ENCODE data around the gene STK32B.
"Not testable (repeated sequence)": the region's sequence is repeated elsewhere in the genome, so short reads cannot be mapped to it uniquely, and the experiment has no call there.

Gene STK32B

GRCh38 chr4:5395781-5396180 is 344.5 kb downstream of the STK32B start:
- no peak for DNase-seq (ENCODE audit: low read depth in 2 of 2)

GRCh38 chr4:5398056-5398455 is 346.8 kb downstream of the STK32B start:
- DNase-seq (ENCODE audit: low read depth in 2 of 2) = no peak

GRCh38 chr4:5399124-5399523 is 347.8 kb downstream of the STK32B start:
- DNase-seq (ENCODE audit: low read depth in 2 of 2) = no peak

- no peak for DNase-seq (ENCODE audit: low read depth in 2 of 2)
Observed at GRCh38 chr4:5399790-5400421, 348.6 kb downstream of the STK32B start.

GRCh38 chr4:5403746-5404497 is 352.6 kb downstream of the STK32B start:
- DNase-seq (ENCODE audit: low read depth in 2 of 2) = no peak

- DNase-seq (ENCODE audit: low read depth in 2 of 2) = no peak
Observed at GRCh38 chr4:5409237-5409636, 358.0 kb downstream of the STK32B start.

GRCh38 chr4:5409972-5410618 is 358.8 kb downstream of the STK32B start:
- DNase-seq (ENCODE audit: low read depth in 2 of 2) = no peak

- DNase-seq (ENCODE audit: low read depth in 2 of 2) = no peak
Observed at GRCh38 chr4:5412296-5412695, 361.0 kb downstream of the STK32B start.

- DNase-seq (ENCODE audit: low read depth in 2 of 2) = no peak
Observed at GRCh38 chr4:5412751-5413150, 361.5 kb downstream of the STK32B start.

GRCh38 chr4:5416637-5417036 is 365.4 kb downstream of the STK32B start:
- no peak for DNase-seq (ENCODE audit: low read depth in 2 of 2)

- DNase-seq (ENCODE audit: low read depth in 2 of 2) = no peak
Observed at GRCh38 chr4:5420266-5420665, 369.0 kb downstream of the STK32B start.

GRCh38 chr4:5421416-5421815 is 370.1 kb downstream of the STK32B start:
- DNase-seq (ENCODE audit: low read depth in 2 of 2) = no peak

GRCh38 chr4:5422195-5422594 is 370.9 kb downstream of the STK32B start:
- DNase-seq (ENCODE audit: low read depth in 2 of 2) = no peak

GRCh38 chr4:5423670-5424069 is 372.4 kb downstream of the STK32B start:
- DNase-seq (ENCODE audit: low read depth in 2 of 2) = no peak

GRCh38 chr4:5424211-5424610 is 372.9 kb downstream of the STK32B start:
- no peak for DNase-seq (ENCODE audit: low read depth in 2 of 2)

GRCh38 chr4:5424901-5425300 is 373.6 kb downstream of the STK32B start:
- DNase-seq (ENCODE audit: low read depth in 2 of 2) = no peak

GRCh38 chr4:5429747-5430146 is 378.5 kb downstream of the STK32B start:
- no peak for DNase-seq (ENCODE audit: low read depth in 2 of 2)

- DNase-seq (ENCODE audit: low read depth in 2 of 2) = no peak
Observed at GRCh38 chr4:5433196-5433595, 381.9 kb downstream of the STK32B start.

GRCh38 chr4:5435201-5435600 is 383.9 kb downstream of the STK32B start:
- no peak for DNase-seq (ENCODE audit: low read depth in 2 of 2)

- no peak for DNase-seq (ENCODE audit: low read depth in 2 of 2)
Observed at GRCh38 chr4:5435823-5436222, 384.5 kb downstream of the STK32B start.

- not testable (repeated sequence) for DNase-seq (ENCODE audit: low read depth in 2 of 2)
Observed at GRCh38 chr4:5443976-5444802, 392.9 kb downstream of the STK32B start.

- no peak for DNase-seq (ENCODE audit: low read depth in 2 of 2)
Observed at GRCh38 chr4:5444918-5445517, 393.7 kb downstream of the STK32B start.
